Fibroblast of the conjunctiva (primary cell): Measurements from ENCODE around the gene WWOX.

Experiments used
- DNase-seq: peaks from one replicate; pipeline ENCODE4 v3.0.0-alpha.2; 2010; ENCODE audit warnings: low read depth

WWOX gene

DNA sequence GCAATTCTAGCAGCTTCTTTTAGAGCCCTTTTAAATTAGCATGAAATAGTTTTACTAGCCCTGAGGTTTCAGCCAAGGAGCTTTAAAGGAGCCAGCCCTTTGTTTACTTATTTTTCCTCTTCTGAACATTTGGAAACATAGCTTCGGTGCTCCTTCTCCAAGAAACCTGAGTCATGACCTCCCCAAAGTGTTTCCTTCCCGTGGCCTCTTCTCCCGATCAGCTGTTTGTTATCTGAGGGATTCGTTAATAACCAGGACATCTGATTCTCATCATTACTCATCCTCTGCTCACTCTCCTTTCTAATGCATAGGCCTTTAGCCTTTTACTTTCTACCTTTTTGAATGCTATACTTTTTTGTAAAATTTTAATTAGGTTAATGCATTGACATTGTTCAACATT, 204.5 kb downstream of the WWOX start:
- no peak for DNase-seq

DNA sequence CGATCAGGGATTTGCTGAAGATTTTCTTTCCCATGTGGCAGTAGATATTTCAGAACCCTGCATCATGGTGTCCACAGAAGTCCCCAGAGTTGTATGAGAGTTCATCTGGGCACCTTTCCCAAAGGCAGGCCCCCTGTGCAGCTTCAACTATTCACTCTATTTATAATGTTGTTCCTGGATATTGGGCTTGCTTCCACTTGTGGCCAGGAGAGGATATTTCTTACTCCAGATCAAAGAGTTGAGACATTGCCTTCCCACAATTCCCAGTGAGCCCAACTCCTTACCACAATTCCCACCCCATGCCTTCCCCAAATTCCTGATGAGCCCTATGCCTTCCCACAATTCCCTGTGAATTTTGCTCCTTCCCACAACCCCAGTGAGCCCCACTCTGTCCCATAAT, 206.9 kb downstream of the WWOX start:
- DNase-seq: no peak

DNA sequence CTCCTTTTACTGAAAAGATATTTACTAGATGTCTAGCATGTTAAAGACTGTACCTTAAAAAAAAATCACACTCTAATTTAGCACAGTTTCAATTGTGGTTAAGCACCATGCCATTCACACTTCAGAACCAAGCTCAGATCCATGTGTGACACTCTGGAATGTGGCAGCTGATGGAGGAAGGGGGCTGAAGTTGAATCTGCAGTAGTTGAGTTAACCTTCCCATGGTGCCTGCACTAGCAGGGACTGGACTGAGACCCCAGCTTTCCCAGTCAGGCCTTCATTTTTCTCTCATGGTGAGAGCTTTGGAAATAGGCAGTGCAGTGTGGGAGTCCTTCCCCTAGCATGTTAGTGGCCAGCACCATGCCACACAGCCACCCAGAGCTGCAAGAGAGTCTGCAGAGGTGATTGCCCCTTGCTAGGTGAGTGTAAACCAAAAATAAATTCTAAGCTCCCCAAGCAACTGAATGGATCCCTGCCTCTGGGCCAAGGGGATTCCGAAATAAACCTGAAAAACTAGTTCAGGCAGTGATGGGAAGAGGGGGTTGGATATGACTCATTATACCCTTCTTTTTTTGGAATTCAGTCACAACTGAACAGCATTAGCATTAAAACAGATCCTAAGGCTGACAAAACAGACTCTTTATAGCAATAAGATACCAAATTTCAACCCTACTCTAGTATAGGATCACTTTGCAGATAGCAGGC, 208.5 kb downstream of the WWOX start:
- DNase-seq: no peak

DNA sequence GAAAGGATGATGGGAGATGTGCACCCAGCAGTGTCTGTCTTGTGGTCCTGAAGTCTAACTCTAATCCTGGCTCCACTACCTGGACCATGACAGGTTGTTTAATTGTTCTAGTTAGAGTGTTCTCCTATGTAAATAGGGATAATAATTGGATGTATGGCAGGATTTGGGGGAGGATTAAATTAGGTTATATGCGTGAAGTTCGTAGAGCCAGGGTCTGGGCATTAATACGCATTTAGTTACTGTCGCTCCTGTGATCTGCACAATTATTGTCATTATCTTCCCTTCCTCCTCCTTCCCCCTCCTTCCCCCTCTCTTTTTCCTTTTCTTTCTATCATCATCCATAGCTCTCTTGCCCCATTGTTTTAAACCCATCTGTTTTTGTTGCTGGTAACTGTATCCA, 210.3 kb downstream of the WWOX start:
- DNase-seq: no peak

DNA sequence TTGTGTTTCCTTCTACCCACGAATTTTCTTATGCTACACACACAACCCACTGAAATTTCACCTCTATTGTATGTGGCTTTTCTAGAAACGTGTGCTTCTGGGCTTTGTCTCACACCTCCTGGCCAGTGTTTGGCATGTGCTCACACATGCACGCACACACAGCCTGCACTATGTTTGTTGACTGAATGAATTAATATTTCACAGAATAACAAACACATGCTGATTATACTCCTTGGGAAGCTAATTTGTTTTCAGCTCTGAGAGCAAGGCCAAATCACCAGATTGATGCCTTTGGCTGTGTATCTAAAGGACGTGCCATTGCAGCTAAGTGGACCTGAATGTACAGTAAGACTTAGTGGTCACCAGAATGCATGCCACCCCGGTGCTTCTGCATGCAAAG, 210.7 kb downstream of the WWOX start:
- DNase-seq: no peak

DNA sequence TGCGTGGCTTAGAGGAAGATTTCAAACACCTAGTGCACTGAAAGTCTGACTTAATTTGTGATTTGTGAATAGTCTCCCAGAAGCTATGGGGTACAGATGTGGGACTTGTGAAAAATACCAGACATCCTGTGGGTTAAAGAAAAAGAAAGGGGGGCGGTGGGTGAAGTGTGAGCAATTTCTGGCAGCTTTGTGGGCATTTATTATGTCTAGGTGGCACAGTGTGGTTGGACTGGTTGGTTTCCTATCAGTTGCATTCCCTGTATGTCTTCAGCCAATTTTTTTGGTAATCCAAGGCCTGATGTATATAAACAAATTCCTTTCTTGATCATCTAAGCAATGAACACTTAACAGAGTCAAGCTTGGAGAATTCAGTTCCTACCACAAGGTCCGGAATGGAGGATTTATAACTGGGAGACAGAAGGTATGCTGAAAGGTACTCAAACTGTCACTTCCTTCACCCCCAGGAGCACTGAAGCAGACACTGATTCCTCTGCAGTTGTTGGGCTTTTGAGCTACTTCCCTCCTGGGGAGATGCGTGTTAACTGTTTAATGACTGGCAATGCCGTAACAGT, 211.6 kb downstream of the WWOX start:
- DNase-seq: no peak

DNA sequence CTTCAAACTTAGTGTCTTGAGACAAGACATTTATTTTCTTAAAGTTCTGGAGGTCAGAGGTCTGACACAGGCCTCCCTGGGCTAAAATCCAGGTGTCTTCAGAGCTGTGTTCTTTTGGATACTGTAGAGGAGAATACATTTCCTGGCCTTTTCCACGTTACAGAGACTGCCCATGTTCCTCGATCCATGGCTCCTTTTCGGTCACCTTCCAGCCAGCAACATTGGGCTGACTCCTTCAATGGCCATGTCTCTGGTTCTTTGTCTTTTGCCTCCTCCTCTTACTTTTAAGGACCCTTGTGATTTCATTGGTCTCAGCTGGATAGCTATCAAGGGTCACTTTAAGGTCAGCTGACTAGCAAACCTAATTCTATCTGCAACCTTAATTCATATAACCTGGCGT, 212.4 kb downstream of the WWOX start:
- no peak for DNase-seq

DNA sequence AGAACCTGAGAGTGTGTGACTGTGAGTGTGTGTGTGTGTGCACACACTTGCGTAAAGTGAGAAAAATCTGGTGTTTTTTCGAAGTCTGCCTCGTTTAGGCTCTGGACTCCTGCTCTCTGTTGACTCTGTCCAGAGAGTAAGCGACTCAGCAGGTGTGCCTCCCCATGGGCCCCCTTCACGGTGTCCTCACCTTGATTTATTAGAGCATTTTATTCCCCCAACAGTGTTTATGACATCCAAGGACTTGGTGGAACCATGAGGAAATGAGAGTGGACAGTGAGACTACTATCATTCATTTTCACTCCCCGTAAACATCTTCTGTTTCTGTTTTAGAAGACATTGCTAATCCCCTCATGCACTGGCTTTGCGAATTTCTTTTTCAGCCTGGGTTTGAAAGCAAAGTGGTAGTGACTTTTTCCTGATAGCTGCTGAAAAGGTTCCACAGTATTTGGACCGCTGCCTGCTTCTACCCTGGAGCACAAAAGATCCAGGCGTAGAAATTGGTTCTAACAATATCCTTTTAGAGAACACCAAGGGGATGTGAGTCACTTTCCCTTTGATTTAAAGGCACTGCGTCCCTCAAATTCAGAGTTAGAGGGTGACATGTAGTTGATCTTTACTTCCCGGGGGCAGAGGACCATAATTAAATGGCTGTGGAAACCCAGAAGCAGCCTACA, 218.2 kb downstream of the WWOX start:
- no peak for DNase-seq

DNA sequence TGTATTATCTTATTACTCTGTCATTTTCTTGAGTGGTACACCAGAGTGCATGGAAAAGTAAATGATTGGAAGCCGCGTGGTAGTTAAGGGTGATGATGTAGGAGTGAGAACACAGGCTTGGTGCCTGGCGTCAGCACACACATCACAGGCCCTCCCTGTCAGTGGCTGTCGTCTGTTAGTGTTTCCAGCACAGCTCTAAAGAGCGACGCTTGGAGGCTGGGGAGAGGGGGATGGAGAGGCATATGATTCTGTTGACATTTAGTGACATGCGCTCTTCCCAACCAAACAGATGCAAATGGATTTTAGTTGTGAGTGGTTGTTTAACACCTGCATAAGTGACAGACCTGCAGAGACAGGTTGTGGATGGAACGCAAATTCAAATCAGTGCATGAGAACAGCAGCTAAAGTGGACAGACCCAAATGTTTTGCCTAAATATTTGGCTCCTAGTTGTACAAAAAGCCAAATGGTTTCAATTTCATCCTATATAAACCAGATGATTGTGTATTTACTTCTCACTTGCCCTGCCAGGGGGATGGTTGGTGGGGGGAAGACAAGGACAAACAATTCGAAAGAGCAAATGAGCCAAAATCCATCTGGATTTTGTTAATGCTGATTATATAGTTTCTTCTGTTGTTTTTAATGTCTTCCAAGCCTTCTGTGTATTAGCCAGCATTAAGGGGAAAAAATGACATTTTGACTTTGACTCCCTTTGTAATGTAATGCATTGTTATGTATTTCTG, 222.3 kb downstream of the WWOX start:
- no peak for DNase-seq

DNA sequence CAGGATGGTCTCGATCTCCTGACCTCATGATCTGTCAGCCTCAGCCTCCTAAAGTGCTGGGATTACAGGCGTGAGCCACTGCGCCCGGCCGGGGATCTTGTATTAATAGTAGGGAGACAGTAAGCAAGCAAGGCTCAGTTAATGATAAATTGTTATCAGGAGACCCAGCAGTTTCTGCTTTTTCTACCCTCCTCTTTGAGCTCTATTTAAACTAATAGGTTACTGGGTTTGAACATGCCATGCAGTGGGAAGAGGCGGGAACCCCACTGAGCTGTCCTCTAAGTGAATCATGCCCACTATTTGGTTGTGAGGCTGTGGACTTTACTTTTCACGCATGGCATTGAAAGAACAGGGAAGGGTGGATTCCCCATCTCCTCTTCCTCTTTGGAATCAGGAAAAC, 223.9 kb downstream of the WWOX start:
- DNase-seq: no peak

DNA sequence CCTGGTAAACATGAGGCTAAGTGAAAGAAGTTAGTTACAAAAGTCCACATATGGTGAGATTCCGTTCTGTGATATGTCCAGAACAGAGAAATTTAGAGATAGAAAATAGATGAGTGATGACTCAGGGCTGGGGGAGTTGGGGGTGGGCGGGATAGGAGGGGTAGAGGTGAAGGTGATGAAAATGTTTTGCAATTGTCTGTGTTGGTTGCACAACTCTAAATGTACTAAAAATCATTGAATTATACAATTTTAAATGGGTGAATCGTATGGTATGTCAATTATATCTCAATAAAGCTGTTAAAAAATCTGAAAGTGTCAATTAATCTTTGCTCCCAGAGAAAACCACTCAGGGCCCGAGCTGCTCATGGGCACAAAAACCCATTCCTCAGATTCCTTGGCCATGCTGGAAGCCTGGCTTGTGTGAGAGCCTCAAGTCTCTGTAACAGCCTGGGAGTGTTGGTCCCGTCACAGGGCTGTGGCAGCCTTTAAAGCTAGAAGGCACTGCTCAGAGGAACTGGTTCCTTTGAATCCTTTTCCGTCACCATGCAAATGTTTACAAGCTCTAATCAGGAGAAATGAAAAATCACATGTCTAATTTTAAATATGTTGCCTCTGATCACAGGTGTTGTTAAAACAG, 225.3 kb downstream of the WWOX start:
- DNase-seq: no peak

DNA sequence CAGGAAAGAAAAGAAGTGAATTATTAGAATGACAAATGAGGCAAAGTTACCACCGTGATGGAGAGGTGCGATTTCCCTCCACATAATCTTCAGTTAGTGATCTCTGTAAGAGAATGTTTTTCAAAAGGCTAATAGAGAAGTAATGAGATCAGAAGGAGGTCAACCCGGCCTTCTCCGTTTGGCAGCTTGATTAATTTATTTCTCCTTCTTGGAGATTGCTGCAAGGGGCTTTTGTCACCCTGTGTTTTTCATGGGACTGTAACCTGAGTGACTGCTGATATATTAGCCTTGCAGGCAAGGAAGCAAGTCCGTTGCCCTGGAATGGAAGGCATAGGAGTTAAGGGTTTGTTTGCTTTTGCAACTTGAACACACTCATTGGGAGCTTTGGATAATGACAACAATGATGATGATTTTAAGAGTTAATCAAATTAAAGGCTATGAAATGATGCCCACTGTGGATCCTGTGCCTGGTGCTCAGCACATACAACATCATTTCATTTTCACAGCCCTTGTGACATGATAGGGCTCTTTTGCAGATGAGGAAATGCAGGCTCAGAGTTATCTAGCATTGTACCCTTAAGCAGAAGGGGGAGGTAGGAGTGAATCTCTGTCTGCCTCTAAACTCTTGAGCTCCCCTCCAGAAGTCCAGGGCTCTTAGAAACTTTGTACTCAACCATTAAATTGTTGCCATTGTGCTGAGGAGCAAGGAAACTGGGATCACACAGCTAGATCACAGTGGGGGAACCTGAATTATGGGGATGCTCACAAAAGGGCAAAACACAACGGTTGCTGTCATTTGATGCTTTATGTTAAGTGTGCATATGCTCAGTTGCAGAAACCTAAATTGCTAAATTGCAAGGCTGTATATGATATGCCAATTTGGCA, 226.3 kb downstream of the WWOX start:
- DNase-seq: no peak

DNA sequence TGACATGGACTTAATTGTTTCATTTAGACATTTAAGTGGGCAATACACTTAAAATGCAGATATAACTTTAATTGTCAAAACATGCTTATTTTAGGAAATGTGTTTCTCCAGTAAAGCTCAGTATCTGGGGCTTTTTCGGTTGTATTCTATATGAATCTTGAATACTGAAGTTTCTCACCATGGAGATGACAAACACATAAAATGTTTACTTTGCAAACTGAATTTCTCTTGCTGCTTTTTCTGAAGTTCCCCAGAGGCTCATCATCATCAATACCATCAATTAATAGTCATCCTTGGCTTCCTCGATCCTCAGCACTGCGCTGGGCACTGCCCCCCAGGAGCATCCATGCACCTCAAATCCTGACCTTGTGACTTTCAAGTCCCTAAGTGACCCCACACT, 227.3 kb downstream of the WWOX start:
- DNase-seq: no peak

DNA sequence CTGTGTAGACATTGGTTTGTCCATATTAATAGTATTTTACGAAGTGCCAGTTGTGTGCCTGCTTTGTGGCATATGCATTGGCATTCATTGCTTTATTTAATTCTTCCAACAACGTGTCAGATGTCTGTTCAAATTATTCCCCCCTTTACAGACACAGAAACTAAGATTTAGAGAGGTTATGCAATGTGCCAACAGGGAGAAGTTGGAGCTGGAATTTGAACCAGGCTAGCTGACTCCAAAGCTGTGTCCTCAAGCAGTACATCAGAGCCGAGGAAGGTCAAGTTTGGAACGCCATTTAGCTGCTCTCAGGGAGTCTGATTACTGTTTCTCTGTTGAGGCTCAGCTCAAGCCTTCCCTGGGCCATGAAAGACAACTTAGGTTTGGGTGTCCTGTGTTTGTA, 232.3 kb downstream of the WWOX start:
- no peak for DNase-seq

DNA sequence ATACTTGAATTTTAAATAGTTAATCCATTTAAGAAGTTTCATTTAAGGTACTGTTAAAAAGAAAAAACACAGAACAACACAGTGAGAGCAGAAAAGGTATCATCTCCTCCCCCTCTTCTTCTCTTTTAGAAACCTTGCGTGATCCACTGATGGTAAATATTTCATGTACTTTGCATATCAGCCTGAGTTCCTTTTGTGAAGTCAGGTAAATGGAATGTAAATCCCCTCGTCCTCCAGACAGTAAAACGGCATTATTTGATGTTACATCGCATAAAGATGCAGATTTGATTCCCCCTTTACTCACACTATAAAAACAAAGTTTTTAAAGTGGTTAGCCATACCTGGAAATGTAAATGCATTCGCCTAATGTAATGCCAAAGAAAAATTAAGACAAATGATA, 234.4 kb downstream of the WWOX start:
- DNase-seq: no peak

DNA sequence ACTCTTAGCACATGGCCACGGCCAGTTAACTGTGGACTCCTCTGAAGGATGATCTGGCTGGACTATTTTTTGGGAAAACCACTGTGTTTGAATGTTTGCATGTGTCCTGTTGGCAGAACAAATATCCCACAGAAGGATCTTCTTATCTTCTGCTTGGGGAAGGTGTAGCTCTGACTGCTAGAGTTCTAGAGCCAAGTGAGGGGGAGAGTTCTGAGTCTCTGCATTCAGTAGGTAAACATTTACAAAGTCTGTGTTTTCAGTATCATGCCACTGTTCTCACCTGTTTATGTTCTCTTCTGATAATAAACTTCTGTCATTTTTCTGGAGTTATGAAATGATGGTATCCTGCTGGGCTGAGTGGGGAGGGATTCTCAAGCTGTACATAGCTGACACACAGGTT, 241.1 kb downstream of the WWOX start:
- no peak for DNase-seq

DNA sequence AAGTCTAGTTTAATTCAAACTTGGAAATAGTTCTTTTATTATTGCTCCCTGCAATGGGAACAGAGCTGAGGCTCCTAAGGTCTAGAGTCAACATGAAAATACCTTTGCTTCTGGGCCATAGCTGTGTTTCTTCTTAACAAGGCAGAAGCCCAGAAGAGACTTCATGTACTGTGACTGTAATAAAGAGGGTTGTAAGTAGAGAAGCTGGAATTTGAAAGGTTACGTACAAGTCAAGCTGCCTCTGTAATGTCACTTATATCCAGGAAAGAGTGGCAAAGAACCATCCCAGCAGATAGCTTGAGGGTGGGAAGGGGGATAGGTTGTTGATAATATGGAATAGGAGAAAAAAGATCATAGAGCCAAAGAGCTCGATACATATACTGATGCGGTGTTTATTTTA, 248.6 kb downstream of the WWOX start:
- no peak for DNase-seq

DNA sequence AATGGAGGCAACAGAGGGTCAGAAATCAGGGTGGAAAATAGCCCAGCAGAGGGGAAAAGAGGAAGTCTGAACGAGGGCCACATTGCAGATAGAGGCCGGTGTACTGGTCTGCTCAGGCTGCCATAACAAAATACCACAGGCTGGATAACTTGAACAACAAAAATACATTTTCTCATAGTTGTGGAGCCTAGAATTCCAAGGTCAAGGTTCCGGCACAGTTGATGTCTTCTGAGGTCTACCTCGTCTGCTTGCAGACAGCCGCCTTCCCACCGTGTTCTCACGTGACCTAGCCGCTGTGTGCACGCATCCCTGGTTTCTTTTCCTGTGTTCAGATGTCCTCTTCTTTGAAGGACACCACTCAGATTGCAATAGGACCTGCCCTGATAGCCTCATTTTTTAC, 249.4 kb downstream of the WWOX start:
- no peak for DNase-seq

DNA sequence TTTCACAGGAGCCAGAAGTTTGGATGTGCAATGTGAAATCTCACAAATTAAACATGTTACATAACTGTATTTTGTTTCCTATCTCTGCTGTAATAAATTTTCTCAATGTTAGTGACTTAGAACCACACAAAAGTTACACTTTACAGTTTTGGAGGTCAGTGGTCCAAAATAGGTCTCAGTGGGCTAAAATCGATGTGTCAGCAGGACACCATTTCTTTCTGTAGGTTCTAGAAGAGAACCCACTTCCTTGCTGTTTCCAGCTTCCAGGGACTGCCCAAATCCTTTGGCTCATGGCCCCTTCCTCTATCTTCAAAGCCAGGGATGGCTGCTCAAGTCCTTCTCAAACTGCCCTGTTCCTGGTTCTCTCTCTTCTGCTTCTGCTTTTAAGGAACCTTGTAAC, 252.7 kb downstream of the WWOX start:
- DNase-seq: no peak

DNA sequence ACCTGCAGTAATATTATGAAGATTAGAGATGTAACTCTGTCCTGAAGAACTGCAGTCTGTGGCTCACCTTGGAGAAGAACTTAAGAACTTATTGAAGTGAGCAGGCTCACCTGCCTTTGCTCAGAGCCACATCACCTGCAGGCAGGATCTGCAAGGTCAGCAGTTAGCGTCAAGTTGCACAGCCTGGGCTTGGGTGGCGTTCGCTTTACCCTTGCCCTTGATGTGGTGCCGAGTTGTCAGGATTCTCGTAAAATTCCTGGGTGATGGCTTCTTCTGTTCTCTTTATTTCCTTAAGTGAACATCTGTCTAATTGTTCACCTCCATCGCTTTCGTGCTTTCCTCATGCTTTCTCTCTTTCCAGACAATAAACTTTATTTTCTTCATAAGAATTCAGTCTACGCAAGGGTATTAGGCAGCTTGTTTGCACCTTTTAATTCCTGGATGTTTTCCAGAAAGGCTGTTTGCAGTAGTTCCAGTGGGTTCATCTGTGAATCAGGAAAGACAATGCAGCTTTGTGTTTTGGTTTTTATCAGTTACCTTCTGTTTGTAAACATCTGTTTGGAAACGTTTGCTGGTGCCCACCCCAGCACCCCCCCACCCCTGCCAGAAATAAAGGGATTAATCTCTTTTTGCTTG, 254.3 kb downstream of the WWOX start:
- DNase-seq: no peak

DNA sequence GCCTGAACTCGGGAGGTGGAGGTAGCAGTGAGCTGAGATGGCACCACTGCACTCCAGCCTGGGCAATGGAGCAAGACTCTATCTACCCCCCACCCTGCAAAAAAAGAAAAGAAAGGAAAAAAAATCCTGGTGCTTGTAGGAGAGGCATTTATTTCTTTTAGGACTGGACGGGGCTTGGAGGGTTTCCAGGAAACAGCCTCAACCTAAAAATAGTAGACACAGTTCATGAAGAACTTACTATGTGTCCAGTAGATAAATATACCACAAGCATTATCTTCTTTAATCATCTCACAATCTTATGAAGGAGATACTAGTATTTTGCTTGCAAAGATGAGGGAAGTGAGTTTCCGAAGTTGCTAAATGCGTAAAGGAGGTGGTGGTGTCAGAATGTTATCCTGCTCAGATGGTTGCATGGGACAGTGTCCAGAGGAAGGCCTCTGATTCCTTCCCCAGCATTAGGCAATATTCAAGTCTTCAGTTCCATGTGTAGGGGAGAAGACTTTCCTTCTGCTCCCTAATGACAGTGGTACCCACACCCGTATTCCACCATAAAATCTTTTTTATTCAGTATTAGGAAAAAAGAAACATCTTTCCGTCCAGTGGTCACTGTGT, 263.2 kb downstream of the WWOX start:
- no peak for DNase-seq
